GM23338 (cell line): Measurements from ENCODE around the gene GPR101. TPM values are rescaled to one million over a fixed set of nuclear protein-coding genes. Genes with fewer than 3 reads are reported as not detected.
A peak's percentile ranks its signal among the peaks of the same experiment; 100 is the strongest.

ENCODE experiments used
- ATAC-seq: fragments of 200-7000 bp; cut with Tn5 transposase; 3 replicates; pipeline ENCODE4 v1.9.1; 2020
- DNase-seq: peaks from one replicate; pipeline ENCODE4 v3.0.0-alpha.2; 2015; ENCODE audit warnings: low spot score
- H2AFZ ChIP-seq: fragments of 200-600 bp; sonication (generic); 2 replicates; pipeline ENCODE4 v1.8.0; 2016; ENCODE audit warnings: antibody characterized with exemption, mild to moderate bottlenecking, moderate library complexity
- H3F3A ChIP-seq: fragments of 200-600 bp; sonication (generic); replicated peaks from 2 replicates; pipeline ENCODE4 v1.8.0; 2017; ENCODE audit warnings: antibody characterized with exemption, mixed run types, low read depth
- H3K27ac ChIP-seq: fragments of 200-600 bp; sonication (generic); 2 replicates; pipeline ENCODE4 v1.6.1; 2016; ENCODE audit warnings: low read depth
- H3K27me3 ChIP-seq: fragments of 200-600 bp; sonication (generic); 2 replicates; pipeline ENCODE4 v1.8.0; 2016; ENCODE audit warnings: mild to moderate bottlenecking, mixed run types, moderate library complexity; ENCODE audit not compliant: insufficient read depth
- H3K36me3 ChIP-seq: fragments of 200-600 bp; sonication (generic); 2 replicates; pipeline ENCODE4 v1.8.0; 2016; ENCODE audit warnings: mild to moderate bottlenecking; ENCODE audit not compliant: insufficient read depth
- H3K4me1 ChIP-seq: fragments of 200-600 bp; sonication (generic); 2 replicates; pipeline ENCODE4 v1.8.0; 2016; ENCODE audit warnings: mild to moderate bottlenecking, moderate library complexity; ENCODE audit not compliant: insufficient read depth
- H3K4me2 ChIP-seq: fragments of 200-600 bp; sonication (generic); 2 replicates; pipeline ENCODE4 v1.7.1; 2017; ENCODE audit warnings: mixed run types
- H3K4me3 ChIP-seq: fragments of 200-600 bp; sonication (generic); 2 replicates; pipeline ENCODE4 v1.6.1; 2016; ENCODE audit warnings: mixed run types
- H3K79me2 ChIP-seq: fragments of 200-600 bp; sonication (generic); replicated peaks from 2 replicates; pipeline ENCODE4 v1.8.0; 2017; ENCODE audit warnings: mild to moderate bottlenecking; ENCODE audit not compliant: insufficient read depth
- H3K9me2 ChIP-seq: fragments of 200-600 bp; sonication (generic); 2 replicates; pipeline ENCODE4 v1.8.0; 2017; ENCODE audit not compliant: insufficient read depth
- H4K20me1 ChIP-seq: fragments of 200-600 bp; sonication (generic); replicated peaks from 2 replicates; pipeline ENCODE4 v1.8.0; 2017; ENCODE audit warnings: mild to moderate bottlenecking; ENCODE audit not compliant: insufficient read depth
- H3K27ac Mint-ChIP-seq: 2 replicates; pipeline ENCODE4 v1.8.0; 2020; ENCODE audit warnings: inconsistent platforms, mild to moderate bottlenecking, moderate library complexity, mixed read lengths
- H3K27me3 Mint-ChIP-seq: 3 replicates; pipeline ENCODE4 v1.8.0; 2022; ENCODE audit warnings: low read depth, mild to moderate bottlenecking, moderate library complexity, mixed read lengths, inconsistent platforms; ENCODE audit not compliant: insufficient read depth, poor library complexity
- H3K36me3 Mint-ChIP-seq: 3 replicates; pipeline ENCODE4 v1.8.0; 2021; ENCODE audit warnings: low read depth, mild to moderate bottlenecking, inconsistent platforms, moderate library complexity, mixed read lengths
- H3K4me1 Mint-ChIP-seq: 3 replicates; pipeline ENCODE4 v1.8.0; 2020; ENCODE audit warnings: mild to moderate bottlenecking, inconsistent platforms, mixed read lengths
- H3K4me3 Mint-ChIP-seq: 3 replicates; pipeline ENCODE4 v1.8.0; 2021; ENCODE audit warnings: moderate library complexity, mild to moderate bottlenecking, inconsistent platforms, mixed read lengths
- H3K9me3 Mint-ChIP-seq: 3 replicates; pipeline ENCODE4 v1.8.0; 2020; ENCODE audit warnings: moderate library complexity, mild to moderate bottlenecking, inconsistent platforms, mixed read lengths
- EZH2 ChIP-seq: fragments of 200-600 bp; sonication (generic); IDR thresholded peaks from one replicate; pipeline ENCODE4 v1.8.0; 2017; ENCODE audit warnings: antibody characterized with exemption, mild to moderate bottlenecking, low read depth; ENCODE audit not compliant: unreplicated experiment
- JUNB ChIP-seq: IDR thresholded peaks from one replicate; pipeline ENCODE4 v1.6.1; 2016; ENCODE audit warnings: antibody characterized with exemption; ENCODE audit not compliant: unreplicated experiment
- NANOG ChIP-seq: IDR thresholded peaks from 2 replicates; pipeline ENCODE4 v1.6.1; 2016; ENCODE audit warnings: antibody characterized with exemption, borderline replicate concordance
- POLR2AphosphoS5 ChIP-seq: IDR thresholded peaks from 2 replicates; pipeline ENCODE4 v1.6.1; 2016; ENCODE audit warnings: antibody characterized with exemption, low read depth
- STAT1 ChIP-seq: IDR thresholded peaks from one replicate; pipeline ENCODE4 v1.6.1; 2016; ENCODE audit warnings: antibody characterized with exemption; ENCODE audit not compliant: unreplicated experiment
- ZNF114 ChIP-seq: fragments of 250-450 bp; sonication (Bioruptor Pico); IDR thresholded peaks from 2 replicates; pipeline ENCODE4 v1.5.0; 2020; ENCODE audit warnings: mild to moderate bottlenecking, moderate library complexity
- ZNF331 ChIP-seq: fragments of 250-450 bp; sonication (Bioruptor Pico); IDR thresholded peaks from 2 replicates; pipeline ENCODE4 v1.5.0; 2020; ENCODE audit warnings: low read depth, mild to moderate bottlenecking, moderate library complexity
- long read RNA-seq: library from polyadenylated mRNA; unstranded; transcript quantifications from one replicate; pipeline ENCODE4 v2.0.0, GENCODE V29; 2020; ENCODE audit not compliant: unreplicated experiment
- polyA plus RNA-seq: library from polyadenylated mRNA; unstranded; fragments of >200 nt; fragmentation: Nextera tagmentation; extraction: Ambion mirVana; gene quantifications from 2 replicates; pipeline ENCODE4 v1.2.1, GENCODE V29; 2016
- total RNA-seq: library from RNA; depleted of rRNA; stranded (reverse); fragments of >200 nt; shearing (Covaris generic); gene quantifications from 2 replicates; pipeline ENCODE4 v1.2.3, GENCODE V29; 2014; rRNA removed
- TF ChIP-seq, protein P1 (sequence below): IDR thresholded peaks from 2 replicates; pipeline ENCODE4 v1.6.1; 2016; ENCODE audit warnings: antibody characterized with exemption
- TF ChIP-seq, protein P2 (sequence below): fragments of 250-450 bp; sonication (Bioruptor Pico); IDR thresholded peaks from 2 replicates; pipeline ENCODE4 v1.5.0; 2020; ENCODE audit warnings: mild to moderate bottlenecking, moderate library complexity
- TF ChIP-seq, protein P3 (sequence below), 2 experiments: fragments of 200-600 bp in 1 of 2; sonication (generic) in 1 of 2; conservative IDR thresholded peaks; 2 replicates each; pipeline versions ENCODE4 v1.5.1 to v1.6.1; 2016 to 2017; ENCODE audit warnings: antibody characterized with exemption in 2 of 2, low read depth in 2 of 2, mild to moderate bottlenecking in 2 of 2, moderate library complexity in 1 of 2

Gene GPR101, protein sequence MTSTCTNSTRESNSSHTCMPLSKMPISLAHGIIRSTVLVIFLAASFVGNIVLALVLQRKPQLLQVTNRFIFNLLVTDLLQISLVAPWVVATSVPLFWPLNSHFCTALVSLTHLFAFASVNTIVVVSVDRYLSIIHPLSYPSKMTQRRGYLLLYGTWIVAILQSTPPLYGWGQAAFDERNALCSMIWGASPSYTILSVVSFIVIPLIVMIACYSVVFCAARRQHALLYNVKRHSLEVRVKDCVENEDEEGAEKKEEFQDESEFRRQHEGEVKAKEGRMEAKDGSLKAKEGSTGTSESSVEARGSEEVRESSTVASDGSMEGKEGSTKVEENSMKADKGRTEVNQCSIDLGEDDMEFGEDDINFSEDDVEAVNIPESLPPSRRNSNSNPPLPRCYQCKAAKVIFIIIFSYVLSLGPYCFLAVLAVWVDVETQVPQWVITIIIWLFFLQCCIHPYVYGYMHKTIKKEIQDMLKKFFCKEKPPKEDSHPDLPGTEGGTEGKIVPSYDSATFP
- total RNA-seq, result 0.39 TPM in 1 of 2 replicates, not detected in the other
- not detected in 2 replicates for polyA plus RNA-seq
- long read RNA-seq, result 0 reads

DNA sequence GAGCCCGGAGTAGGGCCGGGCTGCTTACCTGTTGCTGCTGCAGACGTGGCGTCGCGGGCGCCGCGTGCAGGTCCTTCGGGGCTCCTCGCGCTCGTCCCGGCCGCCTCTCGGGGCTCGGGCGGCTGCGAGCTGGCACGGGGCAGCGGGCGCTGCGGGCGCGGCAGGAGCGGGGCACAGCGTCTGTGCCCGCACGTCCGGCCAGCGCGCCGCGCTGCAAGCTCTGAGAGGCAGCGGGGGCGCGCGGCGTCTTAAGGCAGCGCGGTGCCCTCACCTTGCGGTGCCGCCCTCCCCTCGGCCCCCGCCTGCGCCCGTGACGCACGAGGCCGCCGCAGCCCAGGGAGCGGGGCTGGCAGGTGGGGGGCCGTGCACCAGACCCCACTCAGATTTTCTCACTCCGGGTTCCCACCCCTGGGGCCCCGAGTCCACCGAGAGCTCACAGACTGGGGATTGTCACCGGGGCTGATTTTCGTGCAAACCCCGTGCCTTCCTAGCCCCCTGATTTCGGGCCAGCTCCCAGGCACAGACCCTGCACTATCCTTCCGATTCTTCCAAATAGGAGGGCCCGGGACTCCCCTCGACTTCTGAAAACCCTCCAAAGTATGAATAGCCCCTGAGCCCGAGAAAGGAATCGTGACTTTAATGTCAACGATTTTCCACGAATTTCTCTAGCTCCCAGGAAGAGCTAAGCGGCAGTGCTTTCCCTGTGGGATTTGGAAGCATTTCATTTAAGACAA is at the start of gene GPR101:
Gene GPR101 (minus strand): TSS at position 222 of the 734 bp plus-strand sequence. CDS start 2,321 bp downstream, outside the sequence.
- no peak within 1 kb of the TSS for H3K27ac ChIP-seq
- H3K79me2 ChIP-seq, result no peaks in the 10 kb centered on the region
- no peaks in the 10 kb centered on the region; the same call in 2 of the 3 replicates for H3K9me3 Mint-ChIP-seq
- peak; percentile 48 for ATAC-seq
- H2AFZ ChIP-seq, result no peak within 1 kb of the TSS
- H3K4me1 Mint-ChIP-seq, result peaks cover 10% of the 10 kb centered on the region
- H3K4me2 ChIP-seq, result peak within 1 kb of the TSS; percentile 79
- H3K9me2 ChIP-seq, result no peaks in the 10 kb centered on the region
- no peaks in the 10 kb centered on the region for H3K36me3 ChIP-seq
- H3K4me1 ChIP-seq, result peaks cover 8% of the 10 kb centered on the region; the same call in 1 of the 2 replicates
- no peaks in the 10 kb centered on the region for H3K36me3 Mint-ChIP-seq
- H4K20me1 ChIP-seq, result no peaks in the 10 kb centered on the region
- H3F3A ChIP-seq, result no peaks in the 10 kb centered on the region
- H3K4me3 Mint-ChIP-seq, result peak within 1 kb of the TSS; percentile 60
- H3K27me3 ChIP-seq, result peaks cover 90% of the 10 kb centered on the region
- H3K27me3 Mint-ChIP-seq, result peaks cover 24% of the 10 kb centered on the region
- peak; percentile 38 for DNase-seq
- TF ChIP-seq JUNB (no peak), EZH2 (peak; percentile 59)
- H3K27ac Mint-ChIP-seq, result no peak within 1 kb of the TSS
- peak within 1 kb of the TSS; percentile 58 for H3K4me3 ChIP-seq

- Mint-ChIP-seq H3K4me1 (no peaks in the 10 kb centered on the region), H3K4me3 (no peak overlapping the region), H3K9me3 (peaks cover 19% of the 10 kb centered on the region), H3K27ac (no peak overlapping the region), H3K36me3 (no peaks in the 10 kb centered on the region; the same call in 2 of the 3 replicates), H3K27me3 (peaks cover 4% of the 10 kb centered on the region)
- H3K4me2 ChIP-seq, result no peak overlapping the region
- DNase-seq, result no peak
- ATAC-seq, result no peak
- H4K20me1 ChIP-seq, result no peaks in the 10 kb centered on the region
- H3K36me3 ChIP-seq, result no peaks in the 10 kb centered on the region
- H3F3A ChIP-seq, result no peaks in the 10 kb centered on the region
- no peaks in the 10 kb centered on the region for H3K79me2 ChIP-seq
- no peaks in the 10 kb centered on the region for H3K27me3 ChIP-seq
- H3K4me3 ChIP-seq, result no peak overlapping the region
- no peaks in the 10 kb centered on the region for H3K9me2 ChIP-seq
- H2AFZ ChIP-seq, result no peak overlapping the region
- H3K4me1 ChIP-seq, result no peaks in the 10 kb centered on the region
- H3K27ac ChIP-seq, result no peak overlapping the region
- TF ChIP-seq ZNF114 (no peak), POLR2AphosphoS5 (no peak), EZH2 (no peak), JUNB (no peak), NANOG (no peak), ZNF331 (CRISPR knock-in tag) (no peak), STAT1 (no peak)
- TF ChIP-seq, protein P1, sequence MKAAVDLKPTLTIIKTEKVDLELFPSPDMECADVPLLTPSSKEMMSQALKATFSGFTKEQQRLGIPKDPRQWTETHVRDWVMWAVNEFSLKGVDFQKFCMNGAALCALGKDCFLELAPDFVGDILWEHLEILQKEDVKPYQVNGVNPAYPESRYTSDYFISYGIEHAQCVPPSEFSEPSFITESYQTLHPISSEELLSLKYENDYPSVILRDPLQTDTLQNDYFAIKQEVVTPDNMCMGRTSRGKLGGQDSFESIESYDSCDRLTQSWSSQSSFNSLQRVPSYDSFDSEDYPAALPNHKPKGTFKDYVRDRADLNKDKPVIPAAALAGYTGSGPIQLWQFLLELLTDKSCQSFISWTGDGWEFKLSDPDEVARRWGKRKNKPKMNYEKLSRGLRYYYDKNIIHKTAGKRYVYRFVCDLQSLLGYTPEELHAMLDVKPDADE, result no peak
- TF ChIP-seq, protein P2, sequence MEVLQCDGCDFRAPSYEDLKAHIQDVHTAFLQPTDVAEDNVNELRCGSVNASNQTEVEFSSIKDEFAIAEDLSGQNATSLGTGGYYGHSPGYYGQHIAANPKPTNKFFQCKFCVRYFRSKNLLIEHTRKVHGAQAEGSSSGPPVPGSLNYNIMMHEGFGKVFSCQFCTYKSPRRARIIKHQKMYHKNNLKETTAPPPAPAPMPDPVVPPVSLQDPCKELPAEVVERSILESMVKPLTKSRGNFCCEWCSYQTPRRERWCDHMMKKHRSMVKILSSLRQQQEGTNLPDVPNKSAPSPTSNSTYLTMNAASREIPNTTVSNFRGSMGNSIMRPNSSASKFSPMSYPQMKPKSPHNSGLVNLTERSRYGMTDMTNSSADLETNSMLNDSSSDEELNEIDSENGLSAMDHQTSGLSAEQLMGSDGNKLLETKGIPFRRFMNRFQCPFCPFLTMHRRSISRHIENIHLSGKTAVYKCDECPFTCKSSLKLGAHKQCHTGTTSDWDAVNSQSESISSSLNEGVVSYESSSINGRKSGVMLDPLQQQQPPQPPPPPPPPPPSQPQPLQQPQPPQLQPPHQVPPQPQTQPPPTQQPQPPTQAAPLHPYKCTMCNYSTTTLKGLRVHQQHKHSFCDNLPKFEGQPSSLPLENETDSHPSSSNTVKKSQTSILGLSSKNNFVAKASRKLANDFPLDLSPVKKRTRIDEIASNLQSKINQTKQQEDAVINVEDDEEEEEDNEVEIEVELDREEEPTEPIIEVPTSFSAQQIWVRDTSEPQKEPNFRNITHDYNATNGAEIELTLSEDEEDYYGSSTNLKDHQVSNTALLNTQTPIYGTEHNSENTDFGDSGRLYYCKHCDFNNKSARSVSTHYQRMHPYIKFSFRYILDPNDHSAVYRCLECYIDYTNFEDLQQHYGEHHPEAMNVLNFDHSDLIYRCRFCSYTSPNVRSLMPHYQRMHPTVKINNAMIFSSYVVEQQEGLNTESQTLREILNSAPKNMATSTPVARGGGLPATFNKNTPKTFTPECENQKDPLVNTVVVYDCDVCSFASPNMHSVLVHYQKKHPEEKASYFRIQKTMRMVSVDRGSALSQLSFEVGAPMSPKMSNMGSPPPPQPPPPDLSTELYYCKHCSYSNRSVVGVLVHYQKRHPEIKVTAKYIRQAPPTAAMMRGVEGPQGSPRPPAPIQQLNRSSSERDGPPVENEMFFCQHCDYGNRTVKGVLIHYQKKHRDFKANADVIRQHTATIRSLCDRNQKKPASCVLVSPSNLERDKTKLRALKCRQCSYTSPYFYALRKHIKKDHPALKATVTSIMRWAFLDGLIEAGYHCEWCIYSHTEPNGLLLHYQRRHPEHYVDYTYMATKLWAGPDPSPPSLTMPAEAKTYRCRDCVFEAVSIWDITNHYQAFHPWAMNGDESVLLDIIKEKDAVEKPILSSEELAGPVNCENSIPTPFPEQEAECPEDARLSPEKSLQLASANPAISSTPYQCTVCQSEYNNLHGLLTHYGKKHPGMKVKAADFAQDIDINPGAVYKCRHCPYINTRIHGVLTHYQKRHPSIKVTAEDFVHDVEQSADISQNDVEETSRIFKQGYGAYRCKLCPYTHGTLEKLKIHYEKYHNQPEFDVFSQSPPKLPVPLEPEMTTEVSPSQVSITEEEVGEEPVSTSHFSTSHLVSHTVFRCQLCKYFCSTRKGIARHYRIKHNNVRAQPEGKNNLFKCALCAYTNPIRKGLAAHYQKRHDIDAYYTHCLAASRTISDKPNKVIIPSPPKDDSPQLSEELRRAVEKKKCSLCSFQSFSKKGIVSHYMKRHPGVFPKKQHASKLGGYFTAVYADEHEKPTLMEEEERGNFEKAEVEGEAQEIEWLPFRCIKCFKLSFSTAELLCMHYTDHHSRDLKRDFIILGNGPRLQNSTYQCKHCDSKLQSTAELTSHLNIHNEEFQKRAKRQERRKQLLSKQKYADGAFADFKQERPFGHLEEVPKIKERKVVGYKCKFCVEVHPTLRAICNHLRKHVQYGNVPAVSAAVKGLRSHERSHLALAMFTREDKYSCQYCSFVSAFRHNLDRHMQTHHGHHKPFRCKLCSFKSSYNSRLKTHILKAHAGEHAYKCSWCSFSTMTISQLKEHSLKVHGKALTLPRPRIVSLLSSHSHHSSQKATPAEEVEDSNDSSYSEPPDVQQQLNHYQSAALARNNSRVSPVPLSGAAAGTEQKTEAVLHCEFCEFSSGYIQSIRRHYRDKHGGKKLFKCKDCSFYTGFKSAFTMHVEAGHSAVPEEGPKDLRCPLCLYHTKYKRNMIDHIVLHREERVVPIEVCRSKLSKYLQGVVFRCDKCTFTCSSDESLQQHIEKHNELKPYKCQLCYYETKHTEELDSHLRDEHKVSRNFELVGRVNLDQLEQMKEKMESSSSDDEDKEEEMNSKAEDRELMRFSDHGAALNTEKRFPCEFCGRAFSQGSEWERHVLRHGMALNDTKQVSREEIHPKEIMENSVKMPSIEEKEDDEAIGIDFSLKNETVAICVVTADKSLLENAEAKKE (CRISPR knock-in tag), result no peak
- TF ChIP-seq, protein P3, sequence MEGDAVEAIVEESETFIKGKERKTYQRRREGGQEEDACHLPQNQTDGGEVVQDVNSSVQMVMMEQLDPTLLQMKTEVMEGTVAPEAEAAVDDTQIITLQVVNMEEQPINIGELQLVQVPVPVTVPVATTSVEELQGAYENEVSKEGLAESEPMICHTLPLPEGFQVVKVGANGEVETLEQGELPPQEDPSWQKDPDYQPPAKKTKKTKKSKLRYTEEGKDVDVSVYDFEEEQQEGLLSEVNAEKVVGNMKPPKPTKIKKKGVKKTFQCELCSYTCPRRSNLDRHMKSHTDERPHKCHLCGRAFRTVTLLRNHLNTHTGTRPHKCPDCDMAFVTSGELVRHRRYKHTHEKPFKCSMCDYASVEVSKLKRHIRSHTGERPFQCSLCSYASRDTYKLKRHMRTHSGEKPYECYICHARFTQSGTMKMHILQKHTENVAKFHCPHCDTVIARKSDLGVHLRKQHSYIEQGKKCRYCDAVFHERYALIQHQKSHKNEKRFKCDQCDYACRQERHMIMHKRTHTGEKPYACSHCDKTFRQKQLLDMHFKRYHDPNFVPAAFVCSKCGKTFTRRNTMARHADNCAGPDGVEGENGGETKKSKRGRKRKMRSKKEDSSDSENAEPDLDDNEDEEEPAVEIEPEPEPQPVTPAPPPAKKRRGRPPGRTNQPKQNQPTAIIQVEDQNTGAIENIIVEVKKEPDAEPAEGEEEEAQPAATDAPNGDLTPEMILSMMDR (conservative IDR thresholded peaks at IDR 0.05; ENCODE audit: low read depth in 2 of 2), result no peak
These were observed 47.4 kb upstream of the GPR101 start for GRCh38 chrX:137081239-137081638.
